SH-SY5Y (cell line): Measurements from ENCODE around the gene CEBPZ.

Source experiments
- GATA2 ChIP-seq: IDR thresholded peaks from 2 replicates; pipeline ENCODE4 v1.6.1; 2011; ENCODE audit warnings: mild to moderate bottlenecking, low read depth, low read length
- GATA3 ChIP-seq: IDR thresholded peaks from 2 replicates; pipeline ENCODE4 v1.6.1; 2011; ENCODE audit warnings: low read depth, mild to moderate bottlenecking, low read length, moderate library complexity

- TF ChIP-seq GATA2 (peak; percentile 68; the same call in 1 of the 2 replicates), GATA3 (peak; percentile 69; the same call in 1 of the 2 replicates)
Measured at GRCh38 chr2:37181726-37182684, 49.4 kb downstream of the CEBPZ start.
